AG09319 (cell line): ENCODE measurements around the gene FMO5.

Source experiments
- DNase-seq: peaks from one replicate; pipeline ENCODE4 v3.0.0-alpha.2; 2010; ENCODE audit warnings: low read depth; ENCODE audit errors: extremely low read depth
- CTCF ChIP-seq: IDR thresholded peaks from 2 replicates; pipeline ENCODE4 v1.5.1; 2011; ENCODE audit warnings: low read depth, mild to moderate bottlenecking, inconsistent platforms, low read length, moderate library complexity

The FMO5 gene

GRCh38 chr1:147210987-147211386 is 14.2 kb downstream of the FMO5 start:
- DNase-seq: no peak
- TF ChIP-seq CTCF: no peak

GRCh38 chr1:147209825-147210821 is 15.0 kb downstream of the FMO5 start:
- no peak for DNase-seq
- TF ChIP-seq CTCF: no peak

GRCh38 chr1:147208619-147209018 is 16.5 kb downstream of the FMO5 start:
- no peak for DNase-seq
- TF ChIP-seq CTCF: no peak

- TF ChIP-seq CTCF: no peak
- DNase-seq: no peak
These were observed 17.9 kb downstream of the FMO5 start for GRCh38 chr1:147207192-147207591.

GRCh38 chr1:147204080-147204479 is 21.1 kb downstream of the FMO5 start:
- no peak for DNase-seq
- TF ChIP-seq CTCF: no peak

DNA sequence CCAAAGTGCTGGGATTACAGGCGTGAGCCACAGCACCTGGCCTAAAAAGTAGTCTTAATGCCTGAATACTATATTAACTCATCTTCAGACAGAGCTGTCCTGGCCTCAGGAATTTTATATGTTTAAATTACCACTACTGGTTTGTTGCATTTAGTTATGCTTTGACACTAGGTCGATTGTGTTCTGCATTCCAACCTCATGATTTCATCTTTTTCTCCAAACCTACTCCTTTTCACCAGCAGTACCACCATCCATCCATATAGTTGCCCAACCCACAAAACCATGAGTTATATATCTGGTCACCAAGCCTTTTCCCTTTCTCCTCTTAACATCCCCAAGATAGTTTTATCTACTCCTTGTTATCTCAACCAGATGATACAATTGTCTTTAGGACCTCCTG is 22.6 kb downstream of the FMO5 start:
- no peak for TF ChIP-seq CTCF
- DNase-seq: no peak

GRCh38 chr1:147201786-147202185 is 23.4 kb downstream of the FMO5 start:
- DNase-seq: no peak
- TF ChIP-seq CTCF: no peak
